IMR-90 (cell line): ENCODE measurements around the gene RIPOR3. TPM values are rescaled to one million over a fixed set of nuclear protein-coding genes. Genes with fewer than 3 reads are reported as not detected.

Experiments
- ATAC-seq: fragments of 200-7000 bp; cut with Tn5 transposase; 2 replicates; pipeline ENCODE4 v1.9.1; 2020; ENCODE audit warnings: low read depth, mild to moderate bottlenecking, moderate library complexity
- BruUV-seq: library from RNA; stranded (reverse); fragments of 400-500 nt; replicated peaks from 2 replicates; lab custom pipeline; 2021; lab: Mats Ljungman, UMichigan
- CTCF ChIA-PET: fragments of 300-600 bp; formaldehyde crosslinking; extraction: SDS; loops from one replicate; lab custom pipeline; 2021; ENCODE audit warnings: antibody characterized with exemption; lab: Yijun Ruan, JAX
- POLR2A ChIA-PET: fragments of 300-600 bp; sonication (Branson Sonifier 250); formaldehyde crosslinking; loops from one replicate; lab custom pipeline; 2022; ENCODE audit warnings: antibody characterized with exemption; ENCODE audit not compliant: unreplicated experiment; lab: Charles Lee
- DNase-seq: peaks from one replicate; pipeline ENCODE4 v3.0.0; 2013
- H2AFZ ChIP-seq: replicated peaks from 2 replicates; pipeline ENCODE3; 2013; ENCODE audit warnings: low read length, mild to moderate bottlenecking; ENCODE audit not compliant: poor library complexity
- H2AK5ac ChIP-seq: 2 replicates; pipeline ENCODE4 v1.6.1; 2013; ENCODE audit warnings: low read depth, low read length, inconsistent platforms
- H2AK9ac ChIP-seq: replicated peaks from 2 replicates; pipeline ENCODE3; 2013; ENCODE audit warnings: mild to moderate bottlenecking, low read depth, low read length, moderate library complexity; ENCODE audit not compliant: poor library complexity
- H2BK120ac ChIP-seq: 2 replicates; pipeline ENCODE4 v1.6.1; 2013; ENCODE audit warnings: low read depth, low read length, inconsistent platforms
- H2BK15ac ChIP-seq: 3 replicates; pipeline ENCODE4 v1.6.1; 2013; ENCODE audit warnings: low read depth, low read length, inconsistent platforms
- H2BK20ac ChIP-seq: 2 replicates; pipeline ENCODE4 v1.6.1; 2013; ENCODE audit warnings: low read depth, mild to moderate bottlenecking, inconsistent platforms, low read length, moderate library complexity
- H2BK5ac ChIP-seq: 2 replicates; pipeline ENCODE4 v1.6.1; 2013; ENCODE audit warnings: mild to moderate bottlenecking, low read depth, low read length, inconsistent platforms; ENCODE audit not compliant: poor library complexity, severe bottlenecking
- H3K14ac ChIP-seq: replicated peaks from 2 replicates; pipeline ENCODE4 v1.6.1; 2013; ENCODE audit warnings: low read depth, low read length, inconsistent platforms
- H3K18ac ChIP-seq: 2 replicates; pipeline ENCODE4 v1.6.1; 2013; ENCODE audit warnings: low read depth, low read length, control low read depth
- H3K23ac ChIP-seq: 2 replicates; pipeline ENCODE4 v1.6.1; 2013; ENCODE audit warnings: low read depth, low read length, inconsistent platforms
- H3K27ac ChIP-seq: 2 replicates; pipeline ENCODE4 v1.5.1; 2013; ENCODE audit warnings: mild to moderate bottlenecking, control low read depth, low read length; ENCODE audit not compliant: insufficient read depth
- H3K27me3 ChIP-seq: 2 replicates; pipeline ENCODE4 v1.6.1; 2013; ENCODE audit warnings: low read length; ENCODE audit not compliant: control insufficient read depth, insufficient read depth
- H3K36me3 ChIP-seq: 2 replicates; pipeline ENCODE4 v1.6.1; 2013; ENCODE audit warnings: low read length, mixed read lengths; ENCODE audit not compliant: control insufficient read depth, insufficient read depth
- H3K4ac ChIP-seq: 2 replicates; pipeline ENCODE4 v1.6.1; 2013; ENCODE audit warnings: low read depth, low read length, inconsistent platforms
- H3K4me1 ChIP-seq: 2 replicates; pipeline ENCODE4 v1.6.1; 2013; ENCODE audit warnings: low read length, mixed read lengths; ENCODE audit not compliant: control insufficient read depth, insufficient read depth
- H3K4me2 ChIP-seq: 2 replicates; pipeline ENCODE4 v1.6.1; 2013; ENCODE audit warnings: low read depth, mild to moderate bottlenecking, control low read depth, low read length, moderate library complexity
- H3K4me3 ChIP-seq: 2 replicates; pipeline ENCODE4 v1.5.1; 2013; ENCODE audit warnings: low read depth, mild to moderate bottlenecking, control low read depth, low read length, moderate library complexity; ENCODE audit not compliant: insufficient read depth
- H3K56ac ChIP-seq: 2 replicates; pipeline ENCODE4 v1.6.1; 2013; ENCODE audit warnings: low read length, inconsistent platforms; ENCODE audit not compliant: insufficient read depth; ENCODE audit errors: extremely low read depth
- H3K79me1 ChIP-seq, 2 experiments: 2 replicates each; pipeline ENCODE4 v1.6.1; 2013; ENCODE audit warnings: low read length in 2 of 2, inconsistent platforms in 1 of 2, low read depth in 1 of 2
- H3K9ac ChIP-seq: 2 replicates; pipeline ENCODE4 v1.6.1; 2013; ENCODE audit warnings: low read depth, low read length, control low read depth
- H3K9me1 ChIP-seq: 2 replicates; pipeline ENCODE4 v1.6.1; 2013; ENCODE audit warnings: low read length, inconsistent platforms; ENCODE audit not compliant: insufficient read depth
- H3K9me3 ChIP-seq: 2 replicates; pipeline ENCODE4 v1.6.1; 2013; ENCODE audit warnings: low read length; ENCODE audit not compliant: control insufficient read depth, insufficient read depth
- H4K20me1 ChIP-seq: 2 replicates; pipeline ENCODE4 v1.6.1; 2013; ENCODE audit warnings: low read length, inconsistent platforms; ENCODE audit not compliant: insufficient read depth
- H4K5ac ChIP-seq: 2 replicates; pipeline ENCODE4 v1.6.1; 2013; ENCODE audit warnings: mild to moderate bottlenecking, low read depth, low read length, control low read depth
- H4K8ac ChIP-seq, 2 experiments: 2 replicates each; pipeline ENCODE4 v1.6.1; 2013; ENCODE audit warnings: low read depth in 2 of 2, low read length in 2 of 2, control low read depth in 1 of 2, inconsistent platforms in 1 of 2
- H4K91ac ChIP-seq: 2 replicates; pipeline ENCODE4 v1.6.1; 2013; ENCODE audit warnings: low read depth, low read length, inconsistent platforms; ENCODE audit not compliant: insufficient read depth
- BHLHE40 ChIP-seq: fragments of 150-350 bp; IDR thresholded peaks from 2 replicates; pipeline ENCODE4 v1.6.1; 2016; ENCODE audit warnings: mild to moderate bottlenecking, low read depth, low read length
- CEBPB ChIP-seq: IDR thresholded peaks from 2 replicates; pipeline ENCODE4 v1.6.1; 2012; ENCODE audit warnings: low read depth, low read length, improper control_type of control experiment
- CHD1 ChIP-seq: IDR thresholded peaks from 2 replicates; pipeline ENCODE4 v1.6.1; 2012; ENCODE audit warnings: low read depth, low read length, improper control_type of control experiment
- FOS ChIP-seq: fragments of 150-350 bp; IDR thresholded peaks from 2 replicates; pipeline ENCODE4 v1.6.1; 2016; ENCODE audit warnings: low read depth, low read length
- MAFK ChIP-seq: IDR thresholded peaks from 2 replicates; pipeline ENCODE4 v1.6.1; 2012; ENCODE audit warnings: low read depth, low read length, improper control_type of control experiment
- MAZ ChIP-seq: IDR thresholded peaks from 2 replicates; pipeline ENCODE4 v1.6.1; 2012; ENCODE audit warnings: low read depth, mild to moderate bottlenecking, low read length, improper control_type of control experiment, moderate library complexity, borderline replicate concordance
- MXI1 ChIP-seq: IDR thresholded peaks from 2 replicates; pipeline ENCODE4 v1.6.1; 2012; ENCODE audit warnings: low read depth, mild to moderate bottlenecking, low read length, moderate library complexity, borderline replicate concordance
- NFE2L2 ChIP-seq: fragments of 150-350 bp; IDR thresholded peaks from 2 replicates; pipeline ENCODE4 v1.6.1; 2016; ENCODE audit warnings: low read depth, mild to moderate bottlenecking, low read length
- POLR2A ChIP-seq: IDR thresholded peaks from 2 replicates; pipeline ENCODE4 v1.6.1; 2012; ENCODE audit warnings: mild to moderate bottlenecking, low read depth, low read length
- RAD21 ChIP-seq: IDR thresholded peaks from 2 replicates; pipeline ENCODE4 v1.6.1; 2012; ENCODE audit warnings: low read length, improper control_type of control experiment
- RCOR1 ChIP-seq: IDR thresholded peaks from 2 replicates; pipeline ENCODE4 v1.6.1; 2012; ENCODE audit warnings: mild to moderate bottlenecking, low read length, improper control_type of control experiment; ENCODE audit not compliant: insufficient replicate concordance
- RFX5 ChIP-seq: IDR thresholded peaks from 2 replicates; pipeline ENCODE4 v1.8.0; 2012; ENCODE audit warnings: low read depth, mild to moderate bottlenecking, low read length, moderate library complexity
- SMC3 ChIP-seq: fragments of 150-350 bp; IDR thresholded peaks from 2 replicates; pipeline ENCODE4 v1.6.1; 2016; ENCODE audit warnings: low read depth, mild to moderate bottlenecking, antibody characterized with exemption, low read length, moderate library complexity
- USF2 ChIP-seq: fragments of 150-350 bp; IDR thresholded peaks from 2 replicates; pipeline ENCODE4 v1.6.1; 2017; ENCODE audit warnings: mild to moderate bottlenecking, antibody characterized with exemption, low read length, low read depth
- WGBS, 2 experiments: methylation state at CpG; one replicate each; pipeline versions ENCODE4 v1.1.5 to v1.1.7; 2013; ENCODE audit warnings: missing lambda C conversion rate in 2 of 2; ENCODE audit not compliant: insufficient read length in 1 of 2; ENCODE audit errors: extremely low coverage in 2 of 2; 5-methylcytosine and 5-hydroxymethylcytosine counted together
- dilution Hi-C: fragments of 300-500 bp; cut with HindIII; formaldehyde crosslinking; loops from one replicate; pipeline ENCODE4 v1.14.3; 2018; ENCODE audit warnings: low sequenced_read_pairs; ENCODE audit not compliant: unreplicated experiment
- in situ Hi-C: fragments of 300-500 bp; cut with MboI; formaldehyde crosslinking; loops from 3 replicates; pipeline ENCODE4 v1.14.3; 2019; ENCODE audit warnings: low sequenced_read_pairs, inconsistent platforms, mixed read lengths
- intact Hi-C: fragments of 100-400 bp; cut with micrococcal nuclease; formaldehyde crosslinking; loops from 2 replicates; pipeline ENCODE4 v1.10.0; 2022
- polyA plus RNA-seq, 3 experiments: library from polyadenylated mRNA; depleted of rRNA; stranded (reverse); fragments of >200 nt; gene quantifications; 2 replicates each; pipeline ENCODE4 v1.2.3, GENCODE V29; 2012; ENCODE audit warnings: low replicate concordance in 1 of 3
- total RNA-seq: library from RNA; depleted of rRNA; stranded (reverse); fragments of >200 nt; gene quantifications from 2 replicates; pipeline ENCODE4 v1.2.3, GENCODE V29; 2012

RIPOR3 gene
- total and polyA plus RNA-seq, 2 of the 4 experiments (the other 2 are of a cell fraction) = 0.54 to 1.7 TPM

DNA sequence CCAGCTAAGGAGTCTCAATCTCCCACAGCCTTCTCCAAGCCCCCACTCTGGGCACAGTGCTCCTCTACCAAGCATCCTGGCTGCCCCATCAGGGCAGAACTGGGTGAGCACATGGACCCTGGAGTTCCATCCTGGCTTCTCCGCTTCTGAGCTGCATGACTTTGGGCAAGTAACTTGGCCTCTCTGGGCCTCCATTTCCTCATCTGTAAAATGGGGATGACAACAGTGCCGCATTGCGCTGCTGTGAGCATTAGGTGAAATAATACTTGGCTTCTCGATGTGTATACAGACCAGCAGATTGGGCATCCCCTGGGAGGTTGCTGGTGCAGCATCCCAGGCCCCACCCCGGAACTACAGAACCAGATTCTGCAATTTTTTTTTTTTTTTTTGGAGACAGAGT is 8.3 kb upstream of the RIPOR3 start:
- Histone ChIP-seq H4K5ac (no peak overlapping the region), H3K56ac (no peak overlapping the region), H2BK20ac (no peak overlapping the region), H3K4me1 (peaks cover 10% of the 10 kb centered on the region), H3K9me3 (no peaks in the 10 kb centered on the region), H3K36me3 (no peaks in the 10 kb centered on the region), H3K4ac (no peak overlapping the region), H3K4me2 (no peak overlapping the region), H2AK5ac (no peak overlapping the region), H2BK5ac (no peak overlapping the region), H3K18ac (no peak overlapping the region), H2AK9ac (peak overlapping the region; percentile 37), H2BK120ac (no peak overlapping the region), H3K27me3 (no peaks in the 10 kb centered on the region), H3K9ac (no peak overlapping the region), H3K4me3 (no peak overlapping the region), H2BK15ac (no peak overlapping the region), H3K79me1 (no peaks in the 10 kb centered on the region), H3K23ac (no peak overlapping the region), H3K27ac (no peak overlapping the region), H4K91ac (no peak overlapping the region), H4K20me1 (no peaks in the 10 kb centered on the region), H3K9me1 (peaks cover 16% of the 10 kb centered on the region), H4K8ac (no peak overlapping the region), H3K14ac (no peak overlapping the region), H2AFZ (no peak overlapping the region)
- DNase-seq = no peak
- intact Hi-C loops (no loop called here), in situ Hi-C loops (no loop called here), dilution Hi-C loops (no loop called here)
- no peak for ATAC-seq
- WGBS, 2 experiments = 86% methylated on average over 2 of the region's 5 CpGs; no CpG with 5 or more reads in 1 of the 2 experiments
- no TSS peak for BruUV-seq
- TF ChIP-seq USF2 (no peak), NFE2L2 (no peak), RAD21 (no peak), MAFK (no peak), CHD1 (no peak), RCOR1 (no peak), MAZ (no peak), CEBPB (no peak), MXI1 (no peak), POLR2A (no peak), RFX5 (no peak), BHLHE40 (no peak), SMC3 (no peak), FOS (no peak)
- ChIA-PET POLR2A (no interaction called here), CTCF (no interaction called here)
